Measurements from ENCODE around the gene PLPP7.
"Not testable (repeated sequence)": the region's sequence is repeated elsewhere in the genome, so short reads cannot be mapped to it uniquely, and the experiment has no call there.

GRCh38 chr9:131339212-131339611 is 49.7 kb downstream of the PLPP7 start:
- not testable (repeated sequence) for TF ChIP-seq CTCF, POLR2A (IDR thresholded peaks at IDR 0.05)

All from heart left ventricle (tissue), 13 donors.